ENCODE data around the gene UBL4B.
"Not testable (repeated sequence)": the region's sequence is repeated elsewhere in the genome, so short reads cannot be mapped to it uniquely, and the experiment has no call there.

UBL4B gene

GRCh38 chr1:110112143-110112542 is at the start of gene UBL4B:
Gene UBL4B, plus strand, starts transcription at chr1:110112443. Its CDS starts 92 bp downstream, at chr1:110112535.
- no peak for DNase-seq

- no peak for DNase-seq
These were observed 49.6 kb upstream of the UBL4B start for GRCh38 chr1:110062612-110063011.

GRCh38 chr1:110063781-110064180 is 48.5 kb upstream of the UBL4B start:
- no peak for DNase-seq

- DNase-seq, result no peak
These were observed 47.5 kb upstream of the UBL4B start for GRCh38 chr1:110064576-110065337.

- no peak for DNase-seq
These were observed 46.4 kb upstream of the UBL4B start for GRCh38 chr1:110065841-110066240.

- DNase-seq, result no peak
These were observed 44.8 kb upstream of the UBL4B start for GRCh38 chr1:110067479-110067892.

GRCh38 chr1:110067893-110068645 is 44.2 kb upstream of the UBL4B start:
- DNase-seq, result no peak

- no peak for DNase-seq
These were observed 43.4 kb upstream of the UBL4B start for GRCh38 chr1:110068646-110069403.

- DNase-seq, result no peak
These were observed 42.6 kb upstream of the UBL4B start for GRCh38 chr1:110069404-110070281.

- no peak for DNase-seq
These were observed 42.0 kb upstream of the UBL4B start for GRCh38 chr1:110070282-110070669.

- no peak for DNase-seq
These were observed 41.5 kb upstream of the UBL4B start, which contains the start of gene ALX3 for GRCh38 chr1:110070671-110071242. Gene ALX3, minus strand, starts transcription at chr1:110070672. Its CDS starts 60 bp downstream, at chr1:110070612.

GRCh38 chr1:110074166-110074565 is 38.1 kb upstream of the UBL4B start:
- no peak for DNase-seq

GRCh38 chr1:110076789-110077500 is 35.3 kb upstream of the UBL4B start:
- DNase-seq, result no peak

GRCh38 chr1:110079995-110080394 is 32.2 kb upstream of the UBL4B start:
- not testable (repeated sequence) for DNase-seq

GRCh38 chr1:110081061-110081460 is 31.2 kb upstream of the UBL4B start:
- no peak for DNase-seq

- DNase-seq, result no peak
These were observed 29.8 kb upstream of the UBL4B start for GRCh38 chr1:110082477-110082876.

GRCh38 chr1:110083061-110083865 is 29.0 kb upstream of the UBL4B start:
- no peak for DNase-seq

- no peak for DNase-seq
These were observed 28.4 kb upstream of the UBL4B start for GRCh38 chr1:110083866-110084226.

GRCh38 chr1:110084227-110085078 is 27.8 kb upstream of the UBL4B start:
- DNase-seq, result no peak

- DNase-seq, result no peak
These were observed 26.6 kb upstream of the UBL4B start for GRCh38 chr1:110085671-110086070.
